Astrocyte of the cerebellum (primary cell): ENCODE results near the gene CYP2C18.

Experiments used
- DNase-seq: peaks from one replicate; pipeline ENCODE4 v3.0.0-alpha.2; 2011; ENCODE audit warnings: low read depth
- H3K4me3 ChIP-seq: 2 replicates; pipeline ENCODE4 v1.5.1; 2011; ENCODE audit warnings: mild to moderate bottlenecking, low read depth, low read length, moderate library complexity
- in situ Hi-C: cut with HindIII; loops from 2 replicates; pipeline ENCODE4 v1.10.0; 2017; ENCODE audit warnings: low sequenced_read_pairs
- TF ChIP-seq, protein P1 (sequence below): IDR thresholded peaks from 2 replicates; pipeline ENCODE4 v1.5.1; 2012; ENCODE audit warnings: low read length, low read depth, moderate library complexity, mild to moderate bottlenecking; ENCODE audit errors: missing control alignments

Gene CYP2C18

DNA sequence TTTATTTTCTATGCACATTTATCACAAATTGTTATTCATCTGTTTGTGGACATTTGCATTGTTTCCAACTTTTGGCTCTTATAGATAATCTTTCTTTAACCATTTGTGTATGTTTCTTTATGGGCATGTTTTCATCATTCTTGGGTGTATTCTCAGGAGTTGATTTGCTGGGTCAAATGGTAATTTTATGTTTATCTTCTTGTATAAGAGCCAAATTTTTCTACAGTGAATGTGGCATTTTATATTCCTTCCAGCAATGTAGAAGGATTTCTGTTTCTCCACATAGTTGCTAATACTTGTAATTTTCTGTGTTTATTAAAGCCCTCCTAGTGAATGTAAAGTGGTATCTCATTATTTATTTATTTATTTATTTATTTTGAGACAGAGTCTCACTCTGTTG is 100.7 kb downstream of the CYP2C18 start:
- in situ Hi-C loops = no loop called here
- TF ChIP-seq, protein P1, sequence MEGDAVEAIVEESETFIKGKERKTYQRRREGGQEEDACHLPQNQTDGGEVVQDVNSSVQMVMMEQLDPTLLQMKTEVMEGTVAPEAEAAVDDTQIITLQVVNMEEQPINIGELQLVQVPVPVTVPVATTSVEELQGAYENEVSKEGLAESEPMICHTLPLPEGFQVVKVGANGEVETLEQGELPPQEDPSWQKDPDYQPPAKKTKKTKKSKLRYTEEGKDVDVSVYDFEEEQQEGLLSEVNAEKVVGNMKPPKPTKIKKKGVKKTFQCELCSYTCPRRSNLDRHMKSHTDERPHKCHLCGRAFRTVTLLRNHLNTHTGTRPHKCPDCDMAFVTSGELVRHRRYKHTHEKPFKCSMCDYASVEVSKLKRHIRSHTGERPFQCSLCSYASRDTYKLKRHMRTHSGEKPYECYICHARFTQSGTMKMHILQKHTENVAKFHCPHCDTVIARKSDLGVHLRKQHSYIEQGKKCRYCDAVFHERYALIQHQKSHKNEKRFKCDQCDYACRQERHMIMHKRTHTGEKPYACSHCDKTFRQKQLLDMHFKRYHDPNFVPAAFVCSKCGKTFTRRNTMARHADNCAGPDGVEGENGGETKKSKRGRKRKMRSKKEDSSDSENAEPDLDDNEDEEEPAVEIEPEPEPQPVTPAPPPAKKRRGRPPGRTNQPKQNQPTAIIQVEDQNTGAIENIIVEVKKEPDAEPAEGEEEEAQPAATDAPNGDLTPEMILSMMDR = no peak
- no peak for DNase-seq
- no peak overlapping the region for H3K4me3 ChIP-seq

GRCh38 chr10:94785211-94785610 is 101.7 kb downstream of the CYP2C18 start:
- H3K4me3 ChIP-seq = no peak overlapping the region
- in situ Hi-C loops = no loop called here
- TF ChIP-seq, protein P1 = no peak
- DNase-seq = no peak
